ENCODE measurements around the gene MAK. TPM values are rescaled to one million over a fixed set of nuclear protein-coding genes. Genes with fewer than 3 reads are reported as not detected.
A peak's percentile ranks its signal among the peaks of the same experiment; 100 is the strongest.

The MAK gene
- total RNA-seq, 1 experiment from 2014 or later: 0.20 TPM

GRCh38 chr6:10745116-10745515 is 93.2 kb downstream of the MAK start:
- H3K9me3 ChIP-seq (ENCODE audit: control insufficient read depth, low read depth, low read length): no peaks in the 10 kb centered on the region
- no peak overlapping the region for H2BK12ac ChIP-seq (ENCODE audit: insufficient read length, low read depth, low read length)
- no peak overlapping the region for H3K14ac ChIP-seq (ENCODE audit: insufficient read depth, low read length)
- H3K23ac ChIP-seq (ENCODE audit: insufficient read length, low read depth, low read length): no peak overlapping the region
- peaks cover 3% of the 10 kb centered on the region for H3K23me2 ChIP-seq (ENCODE audit: insufficient read length, low read depth, low read length, poor library complexity, severe bottlenecking)
- no peak overlapping the region for H2AK5ac ChIP-seq (ENCODE audit: insufficient read length, low read length)
- H2BK5ac ChIP-seq (ENCODE audit: insufficient read length, low read length): no peak overlapping the region
- H3K79me1 ChIP-seq (ENCODE audit: insufficient read depth, low read depth, low read length, poor library complexity, severe bottlenecking): peaks cover 5% of the 10 kb centered on the region
- H3K27ac ChIP-seq (ENCODE audit: insufficient read length, low read depth, low read length): no peak overlapping the region
- H3K4me3 Mint-ChIP-seq: no peak overlapping the region
- H4K5ac ChIP-seq (ENCODE audit: insufficient read length, low read depth, low read length): no peak overlapping the region
- H3K9me3 Mint-ChIP-seq: no peaks in the 10 kb centered on the region; a peak in 1 of 5 replicates
- no peak overlapping the region for H2AFZ ChIP-seq (ENCODE audit: low read length)
- no peak overlapping the region for H2BK120ac ChIP-seq (ENCODE audit: low read depth, low read length, poor library complexity, severe bottlenecking)
- no peaks in the 10 kb centered on the region for H4K20me1 ChIP-seq (ENCODE audit: control insufficient read depth, insufficient read depth, insufficient read length)
- H3K4me1 Mint-ChIP-seq: peaks cover 23 to 33% of the 10 kb centered on the region in 2 experiments
- no peak overlapping the region for H3K9ac ChIP-seq (ENCODE audit: extremely low read depth, insufficient read length, low read length)
- no peak overlapping the region for H4K8ac ChIP-seq (replicated peaks; ENCODE audit: insufficient read length, low read depth, low read length)
- H3K4ac ChIP-seq (ENCODE audit: low read depth, low read length): no peak overlapping the region
- H2BK20ac ChIP-seq (ENCODE audit: low read depth, low read length, poor library complexity, severe bottlenecking): no peak overlapping the region
- H3K56ac ChIP-seq (ENCODE audit: insufficient read length, low read depth, low read length): no peak overlapping the region
- H2BK15ac ChIP-seq (ENCODE audit: low read depth, low read length): no peak overlapping the region
- no peak for DNase-seq
- peaks cover 4 to 19% (median 10%) of the 10 kb centered on the region in 3 experiments; a peak in 6 of 7 replicates for H3K36me3 Mint-ChIP-seq (ENCODE audit: insufficient read depth in 1 of 3, low read depth in 3 of 3)
- no peaks in the 10 kb centered on the region for H3K27me3 ChIP-seq (ENCODE audit: insufficient read depth, low read length)
- H3K27ac Mint-ChIP-seq: peak overlapping the region in 2 of 3 experiments; percentile 3 to 17; a peak in 3 of 7 replicates
- H3K27me3 Mint-ChIP-seq (ENCODE audit: low read depth): no peaks in the 10 kb centered on the region
- H3K18ac ChIP-seq (ENCODE audit: insufficient read length, low read depth, low read length): no peak overlapping the region
- H3K4me2 ChIP-seq (ENCODE audit: insufficient read depth, insufficient read length, low read length): no peak overlapping the region
- H3K4me1 ChIP-seq (ENCODE audit: insufficient read depth, low read length): peaks cover 4% of the 10 kb centered on the region
- H4K91ac ChIP-seq (ENCODE audit: insufficient read length, low read depth, low read length): no peak overlapping the region
- no peak for TF ChIP-seq CTCF (conservative IDR thresholded peaks at IDR 0.05)
- peaks cover 16% of the 10 kb centered on the region; the same call in 1 of the 2 replicates for H3K79me2 ChIP-seq (ENCODE audit: insufficient read depth, low read length)
- H3T11ph ChIP-seq (ENCODE audit: low read length): no peak overlapping the region
- WGBS (ENCODE audit: extremely low coverage, insufficient read length, low lambda C conversion rate): no CpG with 5 or more reads among the region's 5 CpGs
